ENCODE data around the gene AGMAT.

AGMAT gene

DNA sequence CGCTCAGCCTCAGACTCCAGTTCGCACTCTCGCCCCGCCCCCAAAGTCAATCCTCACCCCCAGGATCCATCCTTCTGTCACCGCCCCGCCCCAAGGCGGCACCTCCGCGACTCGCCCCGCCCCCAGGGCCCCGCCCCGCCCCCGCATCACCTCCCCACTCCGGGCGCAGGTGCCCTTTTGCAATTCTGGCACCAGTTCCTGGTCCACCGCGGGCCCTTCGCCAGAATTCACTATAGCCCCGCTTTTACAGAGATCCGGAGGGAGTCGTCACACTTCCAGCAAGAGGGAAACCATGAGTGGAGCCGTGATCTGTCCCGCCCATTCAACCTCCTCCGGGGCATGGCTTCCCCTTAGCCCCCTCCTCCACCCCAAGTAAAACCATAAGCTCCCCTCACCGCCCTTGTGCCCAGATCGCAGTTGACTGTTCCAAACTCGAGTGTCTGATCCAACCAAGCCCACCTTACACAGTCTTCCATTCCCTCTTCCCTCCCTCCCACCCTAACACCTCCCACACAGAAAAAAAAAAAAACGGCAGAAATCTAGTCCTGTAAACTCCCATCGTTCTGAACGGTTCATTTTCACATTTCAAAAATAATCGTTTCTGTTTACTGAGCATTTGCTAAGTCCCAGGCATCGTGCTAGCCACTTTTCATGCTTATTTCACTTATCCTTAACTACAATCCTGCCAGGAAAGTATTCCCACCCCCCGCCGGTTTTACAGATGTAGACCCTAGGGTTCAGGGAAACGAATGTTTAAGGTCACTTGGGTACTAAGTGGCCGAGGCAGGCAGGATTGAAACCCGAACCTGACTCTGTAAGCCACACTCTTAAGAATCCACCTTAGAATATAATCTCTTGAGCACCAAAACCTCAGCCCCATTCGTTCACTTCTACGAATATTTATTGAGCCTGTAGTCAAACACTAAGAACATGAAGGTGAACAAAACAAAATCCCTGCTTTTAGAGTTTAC lies 59.5 kb downstream of the AGMAT start:
- H3K27ac ChIP-seq, result peak overlapping the region; percentile 93
- peak; percentile 90 for DNase-seq (ENCODE audit: low read depth, low spot score)

DNA sequence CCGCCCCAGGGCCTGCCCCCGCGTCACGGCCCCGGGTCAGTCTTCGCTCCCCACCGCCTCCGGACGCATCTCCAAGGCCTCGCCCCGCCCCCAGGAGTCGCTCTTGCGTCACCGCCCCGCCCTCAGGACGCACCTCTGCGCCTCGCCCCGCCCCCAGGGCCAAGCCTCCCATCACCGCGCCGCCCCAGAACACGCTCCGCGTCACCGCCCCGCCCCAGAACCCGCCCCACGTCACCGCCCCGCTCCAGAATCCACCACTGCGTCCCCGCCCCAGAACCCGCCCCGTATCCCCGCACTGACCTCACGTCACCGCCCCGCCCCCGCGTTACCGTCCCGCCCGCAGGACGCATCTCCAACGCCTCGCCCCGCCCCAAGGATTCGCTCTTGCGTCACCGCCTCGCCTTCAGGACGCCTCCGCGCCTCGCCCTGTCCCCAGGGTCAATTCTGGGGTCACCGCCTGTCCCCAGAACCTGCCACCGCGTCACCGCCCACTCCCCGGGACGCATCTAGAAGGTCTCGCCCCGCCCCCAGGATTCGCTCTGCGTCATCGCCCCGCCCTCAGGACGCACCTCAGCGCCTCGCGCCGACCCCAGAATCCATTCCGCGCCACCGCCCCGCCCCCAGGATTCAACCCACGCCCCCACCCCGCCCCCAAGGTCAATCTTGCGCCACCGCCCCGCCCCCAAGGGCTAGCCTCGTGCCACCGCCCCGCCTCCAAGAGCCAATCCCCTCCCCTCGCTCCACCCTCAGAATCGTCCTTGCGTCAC lies 60.4 kb downstream of the AGMAT start:
- DNase-seq (ENCODE audit: low read depth, low spot score), result peak; percentile 78
- H3K27ac ChIP-seq, result peak overlapping the region; percentile 93

DNA sequence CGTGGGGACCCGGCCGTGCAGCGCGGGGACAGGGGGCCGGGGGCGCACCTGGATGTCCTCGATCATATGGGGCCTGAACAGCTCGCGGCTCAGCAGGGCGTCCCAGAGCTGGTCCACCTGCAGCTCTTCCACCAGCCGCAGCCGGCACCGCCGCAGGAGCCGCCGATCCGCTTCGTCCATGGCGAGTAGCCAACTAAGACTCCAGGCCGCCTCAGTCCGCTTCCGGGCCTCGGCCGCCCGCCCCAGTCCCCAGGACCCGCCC lies 60.9 kb downstream of the AGMAT start, which contains the start of gene CASP9:
CASP9 (minus strand) TSS at position 195 of the 262 bp plus-strand sequence; CDS start at position 180, 15 bp downstream.
- H3K27ac ChIP-seq, result peak within 1 kb of the TSS; percentile 93
- no peak for DNase-seq (ENCODE audit: low read depth, low spot score)

DNA sequence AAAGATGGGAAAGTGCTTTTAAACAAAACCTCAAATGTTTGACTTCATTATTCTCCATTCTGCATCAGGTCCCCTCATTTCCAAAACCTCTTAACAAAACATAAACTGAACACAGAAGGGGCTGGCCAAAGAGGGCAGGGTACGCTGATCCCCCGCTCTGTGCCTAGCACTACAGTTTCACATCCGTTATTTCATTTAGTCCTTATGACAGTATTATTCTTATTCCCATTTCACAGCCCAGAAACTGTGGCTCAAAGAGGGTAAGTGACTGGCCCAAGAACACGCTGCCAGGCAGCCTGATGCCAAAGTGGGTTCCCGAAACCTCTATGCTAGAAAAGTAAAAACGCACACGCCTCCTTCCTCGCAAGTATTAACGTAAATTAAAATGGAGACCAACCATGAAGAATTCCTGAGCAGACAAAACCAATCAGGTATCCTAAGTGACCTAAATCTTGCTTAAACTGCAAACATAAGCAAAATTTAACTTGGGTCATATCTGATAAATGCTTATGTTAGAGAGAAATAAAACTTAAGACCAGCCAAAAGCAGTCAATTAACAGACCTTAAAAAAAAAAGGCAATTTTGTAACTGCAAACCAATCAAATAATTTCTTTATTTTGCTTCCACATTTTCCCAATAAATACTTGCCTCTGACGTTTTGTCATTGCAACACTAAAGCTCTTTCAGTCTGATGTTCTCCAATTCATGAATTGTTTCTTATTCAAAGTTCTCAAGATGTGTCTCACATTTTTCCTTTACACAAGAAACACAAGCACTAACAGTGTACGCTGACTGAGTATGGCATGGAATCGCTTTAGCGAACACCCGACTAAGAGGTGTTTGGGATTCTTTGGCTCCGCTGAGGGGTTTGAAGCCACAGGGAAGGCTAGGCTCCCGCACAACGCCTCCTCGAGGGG lies 61.5 kb downstream of the AGMAT start:
- no peak for DNase-seq (ENCODE audit: low read depth, low spot score)

DNA sequence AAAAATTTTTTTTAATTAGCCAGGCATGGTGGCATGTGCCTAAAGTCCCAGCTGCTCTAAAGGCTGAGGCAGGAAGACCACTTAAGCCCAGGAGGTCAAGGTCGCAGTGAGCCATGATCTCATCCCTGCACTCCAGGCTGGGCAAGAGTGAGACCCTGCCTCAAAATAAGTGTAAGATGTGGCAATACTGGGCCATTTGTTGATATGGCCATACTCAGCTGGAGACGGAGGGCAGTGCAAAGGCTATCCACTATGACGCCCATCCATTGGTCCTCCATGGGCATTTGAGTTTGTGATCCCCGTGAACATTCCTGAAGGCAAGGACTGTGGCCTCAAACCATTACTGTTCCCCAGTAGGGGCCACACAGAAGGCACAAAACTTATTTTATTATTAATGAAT lies 62.3 kb downstream of the AGMAT start:
- no peak overlapping the region for H3K27ac ChIP-seq

More for the DNA sequence above, 61.5 kb downstream of the AGMAT start:
- H3K27ac ChIP-seq, result peak overlapping the region; percentile 93

More for the DNA sequence above, 62.3 kb downstream of the AGMAT start:
- DNase-seq (ENCODE audit: low read depth, low spot score), result no peak

Measured in epithelial cell of prostate (primary cell).